HCT116 (cell line): ENCODE measurements around the gene LARP4. TPM values are rescaled to one million over a fixed set of nuclear protein-coding genes. Genes with fewer than 3 reads are reported as not detected.

Experiments used
- ATAC-seq: fragments of 200-7000 bp; cut with Tn5 transposase; 2 replicates; pipeline ENCODE4 v1.9.1; 2020; ENCODE audit warnings: mild to moderate bottlenecking, moderate library complexity
- BruUV-seq: library from RNA; stranded (reverse); fragments of 400-500 nt; replicated peaks from 2 replicates; lab custom pipeline; 2021; lab: Mats Ljungman, UMichigan
- CTCF ChIA-PET: fragments of 300-600 bp; sonication (Branson Sonifier 250); formaldehyde crosslinking; loops from one replicate; lab custom pipeline; 2021; ENCODE audit warnings: antibody characterized with exemption; lab: Charles Lee
- POLR2A ChIA-PET: fragments of 300-600, 350-600 bp; sonication (Branson Sonifier 250); formaldehyde crosslinking; loops from one replicate; lab custom pipeline; 2021; ENCODE audit warnings: antibody characterized with exemption; lab: Charles Lee
- RAD21 ChIA-PET, 2 experiments: fragments of 300-600 bp; sonication (Branson Sonifier 250); formaldehyde crosslinking; loops; one replicate each; lab custom pipeline; 2023; ENCODE audit warnings: low total read pairs in 2 of 2; ENCODE audit not compliant: uncharacterized antibody in 2 of 2, unreplicated experiment in 2 of 2, low non-redundant PET in 1 of 2; lab: Charles Lee
- DNase-seq: peaks from one replicate; pipeline ENCODE4 v3.0.0-alpha.2; 2010; ENCODE audit warnings: low read depth, low spot score
- H2AFZ ChIP-seq: fragments of 200-600 bp; shearing (Covaris generic), sonication (generic); 2 replicates; pipeline ENCODE4 v1.6.1; 2017; ENCODE audit warnings: low read depth, mixed run types, mixed read lengths, antibody characterized with exemption, low read length; ENCODE audit not compliant: poor library complexity, severe bottlenecking
- H3K27ac ChIP-seq: 2 replicates; pipeline ENCODE4 v1.5.1; 2012; ENCODE audit warnings: low read depth, low read length
- H3K27me3 ChIP-seq: fragments of 200-600 bp; sonication (generic); 2 replicates; pipeline ENCODE4 v1.6.1; 2016; ENCODE audit warnings: mixed run types, low read length, mixed read lengths; ENCODE audit not compliant: insufficient read depth
- H3K36me3 ChIP-seq, 2 experiments: fragments of 200-500 bp in 1 of 2; fragments of 200-600 bp in 1 of 2; sonication (Bioruptor generic) in 1 of 2; sonication (generic) in 1 of 2; 2 replicates each; pipeline versions ENCODE4 v1.5.1 to v1.6.1; 2014 to 2016; ENCODE audit warnings: low read length in 2 of 2, inconsistent platforms in 1 of 2, mixed read lengths in 1 of 2, mixed run types in 1 of 2; ENCODE audit not compliant: insufficient read depth in 2 of 2, control insufficient read depth in 1 of 2
- H3K4me1 ChIP-seq, 2 experiments: fragments of 200-600 bp in 1 of 2; sonication (generic) in 1 of 2; 2 replicates each; pipeline versions ENCODE4 v1.5.1 to v1.6.1; 2012 to 2017; ENCODE audit warnings: low read length in 2 of 2, inconsistent platforms in 1 of 2, mild to moderate bottlenecking in 1 of 2, mixed read lengths in 1 of 2, mixed run types in 1 of 2, moderate library complexity in 1 of 2; ENCODE audit not compliant: insufficient read depth in 2 of 2, control insufficient read depth in 1 of 2
- H3K4me2 ChIP-seq: fragments of 200-600 bp; sonication (generic); 2 replicates; pipeline ENCODE4 v1.6.1; 2017; ENCODE audit warnings: mixed run types, low read length, mixed read lengths
- H3K4me3 ChIP-seq, 2 experiments: fragments of 200-600 bp in 1 of 2; sonication (generic) in 1 of 2; replicated peaks in 1 of 2; 2 replicates each; pipeline ENCODE4 v1.5.1; 2011 to 2016; ENCODE audit warnings: low read length in 2 of 2, control low read depth in 1 of 2, low read depth in 1 of 2, mild to moderate bottlenecking in 1 of 2, mixed read lengths in 1 of 2, mixed run types in 1 of 2
- H3K79me2 ChIP-seq: fragments of 200-600 bp; sonication (generic); 2 replicates; pipeline ENCODE4 v1.6.1; 2017; ENCODE audit warnings: mild to moderate bottlenecking, mixed run types, low read length, moderate library complexity, mixed read lengths; ENCODE audit not compliant: insufficient read depth
- H3K9ac ChIP-seq: fragments of 200-600 bp; sonication (generic); 2 replicates; pipeline ENCODE4 v1.6.1; 2016; ENCODE audit warnings: low read length, mixed read lengths
- H3K9me2 ChIP-seq: fragments of 200-600 bp; sonication (generic), shearing (Covaris generic); 2 replicates; pipeline ENCODE4 v1.6.1; 2017; ENCODE audit warnings: mixed run types, mild to moderate bottlenecking, moderate library complexity; ENCODE audit not compliant: insufficient read depth
- H3K9me3 ChIP-seq, 2 experiments: fragments of 200-500 bp in 1 of 2; fragments of 200-600 bp in 1 of 2; sonication (Bioruptor generic) in 1 of 2; sonication (generic) in 1 of 2; 2 replicates each; pipeline ENCODE4 v1.6.1; 2014 to 2017; ENCODE audit warnings: low read length in 2 of 2, mixed read lengths in 2 of 2, inconsistent platforms in 1 of 2, low read depth in 1 of 2, mild to moderate bottlenecking in 1 of 2, mixed run types in 1 of 2, moderate library complexity in 1 of 2; ENCODE audit not compliant: control insufficient read depth in 1 of 2, insufficient read depth in 1 of 2
- H4K20me1 ChIP-seq: fragments of 200-600 bp; sonication (generic), shearing (Covaris generic); 2 replicates; pipeline ENCODE4 v1.6.1; 2017; ENCODE audit warnings: mixed run types, mild to moderate bottlenecking, moderate library complexity; ENCODE audit not compliant: insufficient read depth
- ATF3 ChIP-seq: IDR thresholded peaks from 2 replicates; pipeline ENCODE4 v1.6.1; 2012
- CEBPB ChIP-seq: IDR thresholded peaks from 2 replicates; pipeline ENCODE4 v1.6.1; 2012; ENCODE audit warnings: low read depth
- CTCF ChIP-seq, 3 experiments: fragments of 200-600 bp in 1 of 3; sonication (generic) in 1 of 3; IDR thresholded peaks in 2 of 3; conservative IDR thresholded peaks in 1 of 3; 2 replicates each; pipeline ENCODE4 v1.5.1; 2012 to 2017; ENCODE audit warnings: low read depth in 2 of 3, low read length in 2 of 3, antibody characterized with exemption in 1 of 3, borderline replicate concordance in 1 of 3, control low read depth in 1 of 3, mild to moderate bottlenecking in 1 of 3, mixed read lengths in 1 of 3, mixed run types in 1 of 3, moderate library complexity in 1 of 3; ENCODE audit not compliant: insufficient read depth in 1 of 3
- EGR1 ChIP-seq: IDR thresholded peaks from 2 replicates; pipeline ENCODE4 v1.6.1; 2012; ENCODE audit warnings: low read depth
- POLR2AphosphoS5 ChIP-seq: IDR thresholded peaks from 2 replicates; pipeline ENCODE4 v1.6.1; 2011; ENCODE audit warnings: mild to moderate bottlenecking, low read depth, low read length, moderate library complexity
- REST ChIP-seq: IDR thresholded peaks from 2 replicates; pipeline ENCODE4 v1.6.1; 2012; ENCODE audit warnings: low read depth
- SRF ChIP-seq: IDR thresholded peaks from 2 replicates; pipeline ENCODE4 v1.6.1; 2012; ENCODE audit warnings: low read depth
- ZBTB33 ChIP-seq: IDR thresholded peaks from 2 replicates; pipeline ENCODE4 v1.6.1; 2011; ENCODE audit warnings: mild to moderate bottlenecking, low read length, moderate library complexity; ENCODE audit not compliant: insufficient replicate concordance; ENCODE audit errors: extremely low read depth
- ZFX ChIP-seq: fragments of 450-650 bp; IDR thresholded peaks from 2 replicates; pipeline ENCODE4 v1.6.1; 2017
- ZNF274 ChIP-seq: fragments of 200-500 bp; sonication (Bioruptor generic); IDR thresholded peaks from 2 replicates; pipeline ENCODE4 v1.6.1; 2014; ENCODE audit warnings: mild to moderate bottlenecking, low read depth, low read length, inconsistent platforms
- intact Hi-C: fragments of 100-400 bp; cut with micrococcal nuclease; formaldehyde crosslinking; loops from 2 replicates; pipeline ENCODE4 v1.10.0; 2022
- total RNA-seq: library from RNA; stranded (reverse); gene quantifications from one replicate; pipeline ENCODE4 v1.2.1, GENCODE V29; 2021; ENCODE audit not compliant: unreplicated experiment

The LARP4 gene
- total RNA-seq, 1 experiment from 2014 or later, result 76.3 TPM

- TF ChIP-seq EGR1, result no peak
- no peak for TF ChIP-seq REST
- TF ChIP-seq ZFX, result no peak
- no peak for TF ChIP-seq CTCF (IDR thresholded peaks at IDR 0.05 in 2 of 3, conservative IDR thresholded peaks at IDR 0.05 in 1 of 3; ENCODE audit: borderline replicate concordance in 1 of 3, insufficient read depth in 1 of 3, low read depth in 2 of 3, low read length in 2 of 3)
- no peak for TF ChIP-seq ZNF274
- TF ChIP-seq POLR2AphosphoS5, result no peak
- no peak for TF ChIP-seq ZBTB33
- TF ChIP-seq SRF, result no peak
- no peak for TF ChIP-seq ATF3
- TF ChIP-seq CEBPB, result no peak
- H2AFZ ChIP-seq, result no peak overlapping the region
- H3K4me3 ChIP-seq, result no peak overlapping the region
- no peaks in the 10 kb centered on the region for H3K27me3 ChIP-seq
- H3K79me2 ChIP-seq, result peaks cover 79% of the 10 kb centered on the region
- H3K9me2 ChIP-seq, result no peaks in the 10 kb centered on the region
- H3K36me3 ChIP-seq, result no peaks in the 10 kb centered on the region
- ATAC-seq (no peak), DNase-seq (no peak)
- no TSS peak for BruUV-seq
- intact Hi-C loops, result loop anchor here (10.0 kb wide), 1 partner anchor 837 kb away; the partner anchor contains the start of gene CELA1
- no peak overlapping the region for H3K4me2 ChIP-seq
- ChIA-PET POLR2A (interaction anchor here (1.6 kb wide), 1 partner anchor 11 kb away, joined by 3 read pairs; no protein-coding TSS in a partner anchor), RAD21 (no interaction called here), CTCF (interaction anchor here (1.3 kb wide), 1 partner anchor 223 kb away, joined by 3 read pairs; no protein-coding TSS in a partner anchor)
- peaks cover 0 to 21% of the 10 kb centered on the region in 2 experiments; a peak in 3 of 4 replicates for H3K4me1 ChIP-seq
- no peaks in the 10 kb centered on the region for H3K9me3 ChIP-seq
- no peak overlapping the region for H3K27ac ChIP-seq
- no peak overlapping the region for H3K9ac ChIP-seq
- H4K20me1 ChIP-seq, result no peaks in the 10 kb centered on the region
Observed at GRCh38 chr12:50507930-50508329, 107.2 kb downstream of the LARP4 start.
